Globus pallidus (tissue), 1 donor: ENCODE results near the gene TRIM56.
"Not testable (repeated sequence)": the region's sequence is repeated elsewhere in the genome, so short reads cannot be mapped to it uniquely, and the experiment has no call there.

Experiments used
- DNase-seq: peaks from one replicate; pipeline ENCODE4 v3.0.0-alpha.2; 2015; ENCODE audit warnings: low spot score

TRIM56 gene

GRCh38 chr7:101132626-101133600, 47.6 kb downstream of the TRIM56 start:
- DNase-seq, result not testable (repeated sequence)

GRCh38 chr7:101133621-101134398, 48.5 kb downstream of the TRIM56 start:
- no peak for DNase-seq

GRCh38 chr7:101134399-101134980, 49.2 kb downstream of the TRIM56 start:
- DNase-seq, result no peak

GRCh38 chr7:101137651-101138212, 52.5 kb downstream of the TRIM56 start:
- no peak for DNase-seq

GRCh38 chr7:101138213-101138870, 53.1 kb downstream of the TRIM56 start:
- DNase-seq, result no peak

GRCh38 chr7:101140339-101140699, 55.0 kb downstream of the TRIM56 start:
- no peak for DNase-seq

GRCh38 chr7:101140746-101141382, 55.6 kb downstream of the TRIM56 start:
- DNase-seq, result no peak
